GM23248 (cell line): ENCODE data around the gene CST6. TPM values are rescaled to one million over a fixed set of nuclear protein-coding genes. Genes with fewer than 3 reads are reported as not detected.

ENCODE experiments used
- DNase-seq: peaks from one replicate; pipeline ENCODE4 v3.0.0-alpha.2; 2015
- H2AFZ ChIP-seq: fragments of 200-600 bp; sonication (generic); 2 replicates; pipeline ENCODE4 v1.6.1; 2016; ENCODE audit warnings: antibody characterized with exemption
- H3F3A ChIP-seq: fragments of 200-600 bp; sonication (generic); 2 replicates; pipeline ENCODE4 v1.6.1; 2016; ENCODE audit warnings: mild to moderate bottlenecking, antibody characterized with exemption, mixed run types; ENCODE audit not compliant: insufficient read depth
- H3K27ac ChIP-seq: fragments of 200-600 bp; sonication (generic); 2 replicates; pipeline ENCODE4 v1.5.1; 2016; ENCODE audit warnings: mild to moderate bottlenecking
- H3K27me3 ChIP-seq: fragments of 200-600 bp; sonication (generic); replicated peaks from 2 replicates; pipeline ENCODE4 v1.6.1; 2016; ENCODE audit warnings: mild to moderate bottlenecking; ENCODE audit not compliant: insufficient read depth
- H3K36me3 ChIP-seq: fragments of 200-600 bp; sonication (generic); 2 replicates; pipeline ENCODE4 v1.6.1; 2016; ENCODE audit warnings: low read depth, mild to moderate bottlenecking
- H3K4me1 ChIP-seq: fragments of 200-600 bp; sonication (generic); 2 replicates; pipeline ENCODE4 v1.6.1; 2016; ENCODE audit warnings: mild to moderate bottlenecking; ENCODE audit not compliant: insufficient read depth
- H3K4me2 ChIP-seq: fragments of 200-600 bp; sonication (generic); one replicate; pipeline ENCODE4 v1.6.1; 2016; ENCODE audit warnings: mild to moderate bottlenecking; ENCODE audit not compliant: unreplicated experiment
- H3K4me3 ChIP-seq: fragments of 200-600 bp; sonication (generic); 2 replicates; pipeline ENCODE4 v1.5.1; 2016; ENCODE audit warnings: mild to moderate bottlenecking
- H3K79me2 ChIP-seq: fragments of 200-600 bp; sonication (generic); 2 replicates; pipeline ENCODE4 v1.6.1; 2016; ENCODE audit warnings: mild to moderate bottlenecking; ENCODE audit not compliant: insufficient read depth
- H3K9ac ChIP-seq: fragments of 200-600 bp; sonication (generic); 2 replicates; pipeline ENCODE4 v1.6.1; 2016; ENCODE audit warnings: mild to moderate bottlenecking
- H3K9me2 ChIP-seq: fragments of 200-600 bp; sonication (generic); 2 replicates; pipeline ENCODE4 v1.6.1; 2016; ENCODE audit warnings: mixed run types, mild to moderate bottlenecking, moderate library complexity; ENCODE audit not compliant: insufficient read depth
- H3K9me3 ChIP-seq: fragments of 200-600 bp; sonication (generic); one replicate; pipeline ENCODE4 v1.6.1; 2017; ENCODE audit warnings: low read depth
- H4K20me1 ChIP-seq: fragments of 200-600 bp; sonication (generic); 2 replicates; pipeline ENCODE4 v1.6.0; 2016; ENCODE audit not compliant: insufficient read depth
- EZH2 ChIP-seq: fragments of 200-600 bp; sonication (generic); IDR thresholded peaks from 2 replicates; pipeline ENCODE4 v1.6.1; 2018; ENCODE audit warnings: antibody characterized with exemption, mild to moderate bottlenecking; ENCODE audit not compliant: insufficient read depth, poor library complexity, severe bottlenecking
- EZH2phosphoT487 ChIP-seq: fragments of 200-600 bp; sonication (generic); IDR thresholded peaks from 2 replicates; pipeline ENCODE4 v1.6.1; 2018; ENCODE audit warnings: antibody characterized with exemption, moderate library complexity, mild to moderate bottlenecking, low read depth; ENCODE audit not compliant: insufficient read depth
- WGBS, 2 experiments: methylation state at CpG; one replicate each; pipeline ENCODE4 v1.1.6; 2015 to 2017; ENCODE audit warnings: low lambda C conversion rate in 2 of 2, low coverage in 1 of 2; ENCODE audit errors: missing lambda C conversion rate in 2 of 2; 5-methylcytosine and 5-hydroxymethylcytosine counted together
- in situ Hi-C: fragments of 300-500 bp; cut with MboI; formaldehyde crosslinking; loops from 2 replicates; pipeline ENCODE4 v1.15.0; 2020
- polyA plus RNA-seq: library from polyadenylated mRNA; unstranded; fragments of >200 nt; fragmentation: Nextera tagmentation; extraction: Ambion mirVana; gene quantifications from 2 replicates; pipeline ENCODE4 v1.2.1, GENCODE V29; 2016
- total RNA-seq: library from RNA; depleted of rRNA; stranded (reverse); fragments of >200 nt; shearing (Covaris generic); gene quantifications from 2 replicates; pipeline ENCODE4 v1.2.3, GENCODE V29; 2014

CST6 gene
- total and polyA plus RNA-seq, 2 experiments from 2014 or later: 21.9 to 35.1 TPM

DNA sequence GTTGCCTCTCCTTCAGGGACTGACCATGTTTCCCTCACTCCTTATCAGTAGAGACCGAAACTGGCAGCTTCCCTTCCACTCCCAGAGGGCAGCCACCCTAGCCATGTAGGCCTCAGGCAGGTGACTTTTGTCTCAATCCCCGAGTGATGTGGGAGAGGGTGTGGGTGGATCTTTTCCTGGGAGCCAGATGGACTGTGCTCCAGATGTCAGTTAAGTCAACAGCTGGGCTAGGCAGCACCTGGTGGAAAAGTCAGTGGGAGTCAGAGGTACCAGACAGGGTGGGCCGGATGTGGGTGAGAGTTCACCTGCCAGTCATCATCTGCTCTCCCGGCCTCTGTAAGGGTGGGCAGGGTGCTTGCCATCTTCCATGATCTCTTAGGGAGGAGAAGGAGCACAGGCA lies 7.6 kb upstream of the CST6 start:
- WGBS, 2 experiments: 80 to 84% methylated on average over 4 of the region's 4 CpGs
- Histone ChIP-seq H3K9me3 (no peaks in the 10 kb centered on the region), H3K27ac (no peak overlapping the region), H3K9ac (no peak overlapping the region), H3K27me3 (no peaks in the 10 kb centered on the region), H3F3A (peaks cover 6% of the 10 kb centered on the region), H4K20me1 (no peaks in the 10 kb centered on the region), H3K4me3 (no peak overlapping the region), H3K9me2 (no peaks in the 10 kb centered on the region), H3K4me1 (peaks cover 5% of the 10 kb centered on the region), H3K36me3 (peaks cover 12% of the 10 kb centered on the region), H3K4me2 (no peak overlapping the region), H2AFZ (no peak overlapping the region), H3K79me2 (peaks cover 49% of the 10 kb centered on the region)
- DNase-seq: no peak
- no peak for TF ChIP-seq EZH2
- TF ChIP-seq EZH2phosphoT487: no peak
- in situ Hi-C loops: no loop called here

DNA sequence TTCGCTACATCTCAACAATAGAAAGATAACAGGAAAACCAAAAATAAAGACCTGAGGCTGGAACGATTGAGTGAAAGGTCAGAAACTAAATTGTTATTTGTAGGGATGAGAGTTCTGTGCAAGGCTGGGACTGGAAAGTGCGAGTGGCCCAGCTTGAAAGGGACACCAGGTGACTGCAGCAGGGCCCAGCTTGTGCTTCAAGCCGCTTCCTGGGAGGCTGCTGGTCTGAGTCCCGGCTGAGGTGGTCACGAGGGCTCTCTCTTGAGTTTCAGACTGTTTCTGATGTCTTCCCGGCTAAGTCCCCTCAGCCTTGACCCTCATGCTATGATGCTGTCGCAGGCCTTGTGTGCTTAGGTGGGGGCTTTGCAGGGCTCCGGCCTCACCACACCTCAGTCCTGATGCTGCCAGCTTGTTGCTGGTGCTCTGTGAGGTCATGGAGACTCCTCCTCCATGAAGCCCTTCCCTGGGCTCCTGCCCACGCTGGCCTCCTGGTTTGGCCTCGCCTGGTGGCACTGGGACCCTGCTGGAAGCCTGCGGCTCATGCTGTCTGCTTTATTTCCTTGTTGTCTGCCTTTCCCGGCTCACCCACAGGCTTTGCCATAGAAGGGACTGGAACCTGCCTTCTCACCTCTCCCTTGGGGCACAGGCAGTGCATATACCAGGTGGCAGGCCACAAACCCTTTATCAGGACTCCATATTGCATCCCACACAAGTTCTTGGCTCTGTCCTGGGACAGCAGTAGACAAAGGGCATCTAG lies 5.5 kb upstream of the CST6 start:
- no peak overlapping the region for H3K27ac ChIP-seq
- H3K9me2 ChIP-seq: no peaks in the 10 kb centered on the region
- no peaks in the 10 kb centered on the region for H3K9me3 ChIP-seq
- peaks cover 28% of the 10 kb centered on the region for H3K79me2 ChIP-seq
- 74 to 85% methylated on average over 12 to 13 of the region's 13 CpGs for WGBS, 2 experiments
- TF ChIP-seq EZH2phosphoT487 (no peak), EZH2 (no peak)
- H3K4me3 ChIP-seq: no peak overlapping the region
- no peak overlapping the region for H3K9ac ChIP-seq
- no peak overlapping the region for H2AFZ ChIP-seq
- no peak overlapping the region for H3K4me2 ChIP-seq
- H4K20me1 ChIP-seq: no peaks in the 10 kb centered on the region
- no peak for DNase-seq
- peaks cover 6% of the 10 kb centered on the region for H3F3A ChIP-seq
- in situ Hi-C loops: no loop called here
- peaks cover 8% of the 10 kb centered on the region for H3K36me3 ChIP-seq
- no peaks in the 10 kb centered on the region for H3K27me3 ChIP-seq
- H3K4me1 ChIP-seq: peaks cover 1% of the 10 kb centered on the region

DNA sequence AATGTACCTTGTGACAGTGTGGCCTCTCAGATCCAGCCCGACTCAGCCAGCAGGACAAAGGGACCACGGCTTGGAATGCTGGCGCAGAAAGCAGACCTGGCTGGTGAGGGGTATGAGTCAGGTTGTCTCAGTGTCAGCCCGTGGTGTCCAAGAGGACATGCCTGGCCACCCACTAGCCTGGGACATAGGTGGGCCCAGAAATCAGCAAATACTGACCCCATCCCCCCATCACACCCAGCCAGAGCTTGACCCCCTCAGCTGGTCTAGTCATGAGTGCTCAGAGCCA lies 5.0 kb upstream of the CST6 start:
- 67 to 70% methylated on average over 4 of the region's 4 CpGs for WGBS, 2 experiments
- Histone ChIP-seq H3K4me3 (no peak overlapping the region), H3K9me3 (no peaks in the 10 kb centered on the region), H3K9me2 (no peaks in the 10 kb centered on the region), H3K79me2 (peaks cover 23% of the 10 kb centered on the region), H4K20me1 (no peaks in the 10 kb centered on the region), H3K4me1 (peaks cover 4% of the 10 kb centered on the region), H3K36me3 (peaks cover 8% of the 10 kb centered on the region), H3K27me3 (no peaks in the 10 kb centered on the region), H3K9ac (no peak overlapping the region), H3F3A (peaks cover under 1% of the 10 kb centered on the region), H3K27ac (no peak overlapping the region), H3K4me2 (no peak overlapping the region), H2AFZ (no peak overlapping the region)
- no peak for DNase-seq
- in situ Hi-C loops: no loop called here
- TF ChIP-seq EZH2 (no peak), EZH2phosphoT487 (no peak)

DNA sequence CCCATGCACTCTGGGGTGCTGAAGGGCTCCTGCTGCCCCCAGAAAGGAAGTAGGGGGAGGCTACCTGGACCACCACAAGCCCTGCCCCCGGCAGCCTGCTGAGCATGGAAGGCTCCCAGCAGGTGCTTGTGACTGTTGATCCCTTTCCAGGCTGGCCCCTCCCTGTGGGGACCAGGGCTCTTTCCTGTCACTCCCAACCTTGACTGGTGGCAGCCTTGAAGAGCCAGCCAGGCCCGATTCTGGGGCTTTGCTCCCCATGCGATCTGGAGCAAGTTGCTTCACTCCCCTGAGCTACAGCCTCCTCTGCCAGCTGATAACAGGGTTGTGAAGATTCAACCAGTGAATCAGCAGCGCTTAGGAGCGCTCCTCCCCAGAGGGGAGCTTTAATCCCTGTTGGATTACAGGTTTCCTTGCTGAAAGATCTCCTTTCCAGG lies 4.6 kb upstream of the CST6 start:
- Histone ChIP-seq H3K9me3 (no peaks in the 10 kb centered on the region), H3K27ac (no peak overlapping the region), H2AFZ (no peak overlapping the region), H3K9me2 (no peaks in the 10 kb centered on the region), H3K79me2 (peaks cover 22% of the 10 kb centered on the region), H3K36me3 (peaks cover 8% of the 10 kb centered on the region), H3F3A (no peaks in the 10 kb centered on the region), H3K27me3 (no peaks in the 10 kb centered on the region), H3K4me2 (no peak overlapping the region), H3K4me1 (peaks cover 4% of the 10 kb centered on the region), H3K4me3 (no peak overlapping the region), H4K20me1 (no peaks in the 10 kb centered on the region), H3K9ac (no peak overlapping the region)
- WGBS, 2 experiments: 69 to 70% methylated on average over 5 of the region's 5 CpGs
- no peak for DNase-seq
- TF ChIP-seq EZH2phosphoT487 (no peak), EZH2 (no peak)
- in situ Hi-C loops: no loop called here

DNA sequence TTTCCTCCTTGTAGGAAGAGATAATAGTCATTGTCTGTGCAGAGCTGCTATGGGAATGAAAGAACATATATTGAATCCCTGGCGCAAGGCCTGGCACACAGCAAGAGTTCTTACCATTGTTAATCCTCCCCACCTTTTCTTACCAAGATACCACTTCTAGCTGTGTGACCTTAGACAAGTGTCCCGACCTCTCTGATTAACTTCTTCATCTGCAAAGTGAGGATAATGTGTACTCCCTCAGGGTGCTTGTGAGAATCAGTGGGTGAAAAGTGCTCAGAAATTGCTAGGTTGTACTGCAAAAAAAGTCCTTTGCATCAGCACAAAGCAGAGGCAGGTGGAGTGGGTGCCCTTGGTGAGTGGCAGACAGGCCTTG lies 3.7 kb upstream of the CST6 start:
- in situ Hi-C loops: no loop called here
- no peaks in the 10 kb centered on the region for H4K20me1 ChIP-seq
- 94 to 100% methylated on average over 2 of the region's 2 CpGs for WGBS, 2 experiments
- no peak overlapping the region for H2AFZ ChIP-seq
- no peaks in the 10 kb centered on the region for H3K9me2 ChIP-seq
- H3K4me1 ChIP-seq: peaks cover 4% of the 10 kb centered on the region
- peaks cover 19% of the 10 kb centered on the region for H3K79me2 ChIP-seq
- TF ChIP-seq EZH2phosphoT487 (no peak), EZH2 (no peak)
- H3F3A ChIP-seq: no peaks in the 10 kb centered on the region
- no peak overlapping the region for H3K27ac ChIP-seq
- no peak overlapping the region for H3K9ac ChIP-seq
- H3K4me3 ChIP-seq: no peak overlapping the region
- H3K36me3 ChIP-seq: peaks cover 8% of the 10 kb centered on the region
- H3K9me3 ChIP-seq: no peaks in the 10 kb centered on the region
- DNase-seq: no peak
- H3K4me2 ChIP-seq: no peak overlapping the region
- H3K27me3 ChIP-seq: no peaks in the 10 kb centered on the region
